K562 (cell line): ENCODE results near the gene HRCT1. TPM values are rescaled to one million over a fixed set of nuclear protein-coding genes. Genes with fewer than 3 reads are reported as not detected.

Experiments used
- ETV6 ChIP-seq, 3 experiments: fragments of 150-350 bp in 1 of 3; sonication (generic) in 1 of 3; formaldehyde crosslinking in 1 of 3; IDR thresholded peaks; 2 replicates each; pipeline versions ENCODE4 v1.6.1 to v1.8.0; 2014 to 2022; ENCODE audit warnings: borderline replicate concordance in 2 of 3, low read depth in 2 of 3, antibody characterized with exemption in 1 of 3, low read length in 1 of 3, mild to moderate bottlenecking in 1 of 3, missing genetic modification reagents in 1 of 3
- GATAD2B ChIP-seq: fragments of 450-650 bp; IDR thresholded peaks from 2 replicates; pipeline ENCODE4 v1.6.1; 2017; ENCODE audit warnings: mild to moderate bottlenecking, borderline replicate concordance
- RB1 ChIP-seq: fragments of 450-650 bp; IDR thresholded peaks from 2 replicates; pipeline ENCODE4 v1.6.1; 2017; ENCODE audit warnings: low read depth, mild to moderate bottlenecking
- SMARCE1 ChIP-seq: fragments of 450-650 bp; IDR thresholded peaks from 2 replicates; pipeline ENCODE4 v1.7.1; 2016; ENCODE audit warnings: mild to moderate bottlenecking
- SMC3 ChIP-seq: conservative IDR thresholded peaks from 2 replicates; pipeline ENCODE4 v1.6.1; 2011; ENCODE audit warnings: low read depth, low read length, improper control_type of control experiment; ENCODE audit not compliant: insufficient read depth
- TEAD4 ChIP-seq, 2 experiments: sonication (generic) in 1 of 2; formaldehyde crosslinking in 1 of 2; IDR thresholded peaks; 2 replicates each; pipeline versions ENCODE4 v1.6.1 to v1.8.0; 2012 to 2022; ENCODE audit warnings: borderline replicate concordance in 1 of 2, inconsistent platforms in 1 of 2, low read length in 1 of 2, mild to moderate bottlenecking in 1 of 2, missing genetic modification reagents in 1 of 2
- TOE1 ChIP-seq, 2 experiments: fragments of 450-650 bp in 1 of 2; sonication (generic) in 1 of 2; formaldehyde crosslinking in 1 of 2; IDR thresholded peaks; 2 replicates each; pipeline versions ENCODE4 v1.7.1 to v1.8.0; 2016 to 2022; ENCODE audit warnings: borderline replicate concordance in 2 of 2, mild to moderate bottlenecking in 2 of 2, antibody characterized with exemption in 1 of 2, inconsistent platforms in 1 of 2, low read depth in 1 of 2, missing genetic modification reagents in 1 of 2, moderate library complexity in 1 of 2
- XRCC4 ChIP-seq: IDR thresholded peaks from one replicate; pipeline ENCODE4 v1.6.1; 2011; ENCODE audit not compliant: insufficient read depth, insufficient read length; ENCODE audit errors: extremely low read depth
- YY1 ChIP-seq, 3 experiments: IDR thresholded peaks; 2 replicates each; pipeline ENCODE4 v1.6.1; 2011; ENCODE audit warnings: low read length in 2 of 3, mild to moderate bottlenecking in 2 of 3, moderate library complexity in 2 of 3, borderline replicate concordance in 1 of 3, control low read depth in 1 of 3, low read depth in 1 of 3; ENCODE audit not compliant: insufficient read depth in 3 of 3, insufficient replicate concordance in 2 of 3, control insufficient read depth in 1 of 3, insufficient read length in 1 of 3; ENCODE audit errors: extremely low read depth in 1 of 3
- polyA plus RNA-seq, 8 experiments: library from polyadenylated mRNA; depleted of rRNA in 4 of 8; stranded (reverse) in 5 of 8; unstranded in 3 of 8; fragments of >200 nt; fragmentation: Nextera tagmentation in 2 of 8; fragmentation: Illumina TruSeq in 1 of 8; extraction: Ambion mirVana in 2 of 8; extraction: Trizol in 1 of 8; gene quantifications; 2 replicates each; pipeline versions ENCODE4 v1.2.1 to v1.2.3, GENCODE V29; 2011 to 2014; ENCODE audit warnings: inconsistent platforms in 1 of 8, missing spikeins in 1 of 8
- total RNA-seq, 7 experiments: library from RNA; depleted of rRNA in 6 of 7; stranded (reverse); fragments of >200 nt in 6 of 7; fragmentation: Illumina TruSeq in 2 of 7; extraction: Trizol in 2 of 7; gene quantifications; 2 replicates each; pipeline versions ENCODE4 v1.2.1 to v1.2.3, GENCODE V29; 2011 to 2021; ENCODE audit warnings: low replicate concordance in 1 of 7
- TF ChIP-seq, protein P1 (sequence below): fragments of 450-650 bp; IDR thresholded peaks from 2 replicates; pipeline ENCODE4 v1.6.1; 2017; ENCODE audit warnings: antibody characterized with exemption, mild to moderate bottlenecking
- TF ChIP-seq, protein P2 (sequence below): IDR thresholded peaks from 2 replicates; pipeline ENCODE4 v1.6.1; 2011; ENCODE audit warnings: borderline replicate concordance, low read depth, mild to moderate bottlenecking, moderate library complexity, low read length; ENCODE audit not compliant: insufficient read depth, poor library complexity, severe bottlenecking
- TF ChIP-seq, protein P3 (sequence below): conservative IDR thresholded peaks from 2 replicates; pipeline ENCODE4 v1.6.1; 2011; ENCODE audit warnings: low read depth, mild to moderate bottlenecking, low read length; ENCODE audit not compliant: control insufficient read depth
- TF ChIP-seq, protein P4 (sequence below), 2 experiments: IDR thresholded peaks; 2 replicates each; pipeline ENCODE4 v1.6.1; 2011; ENCODE audit warnings: borderline replicate concordance in 1 of 2, control low read depth in 1 of 2, low read depth in 1 of 2, low read length in 1 of 2, mild to moderate bottlenecking in 1 of 2, mixed read lengths in 1 of 2, moderate library complexity in 1 of 2; ENCODE audit not compliant: insufficient read depth in 1 of 2, insufficient read length in 1 of 2, poor library complexity in 1 of 2, severe bottlenecking in 1 of 2; ENCODE audit errors: extremely low read depth in 1 of 2

Gene HRCT1
- total and polyA plus RNA-seq, 9 of the 15 experiments (the other 6 are each of a cell fraction or from before 2014, with no cell fraction given): 0.40 TPM; not detected in 8

GRCh38 chr9:35945341-35946018 is 39.5 kb downstream of the HRCT1 start (continued):
- TF ChIP-seq, protein P1, sequence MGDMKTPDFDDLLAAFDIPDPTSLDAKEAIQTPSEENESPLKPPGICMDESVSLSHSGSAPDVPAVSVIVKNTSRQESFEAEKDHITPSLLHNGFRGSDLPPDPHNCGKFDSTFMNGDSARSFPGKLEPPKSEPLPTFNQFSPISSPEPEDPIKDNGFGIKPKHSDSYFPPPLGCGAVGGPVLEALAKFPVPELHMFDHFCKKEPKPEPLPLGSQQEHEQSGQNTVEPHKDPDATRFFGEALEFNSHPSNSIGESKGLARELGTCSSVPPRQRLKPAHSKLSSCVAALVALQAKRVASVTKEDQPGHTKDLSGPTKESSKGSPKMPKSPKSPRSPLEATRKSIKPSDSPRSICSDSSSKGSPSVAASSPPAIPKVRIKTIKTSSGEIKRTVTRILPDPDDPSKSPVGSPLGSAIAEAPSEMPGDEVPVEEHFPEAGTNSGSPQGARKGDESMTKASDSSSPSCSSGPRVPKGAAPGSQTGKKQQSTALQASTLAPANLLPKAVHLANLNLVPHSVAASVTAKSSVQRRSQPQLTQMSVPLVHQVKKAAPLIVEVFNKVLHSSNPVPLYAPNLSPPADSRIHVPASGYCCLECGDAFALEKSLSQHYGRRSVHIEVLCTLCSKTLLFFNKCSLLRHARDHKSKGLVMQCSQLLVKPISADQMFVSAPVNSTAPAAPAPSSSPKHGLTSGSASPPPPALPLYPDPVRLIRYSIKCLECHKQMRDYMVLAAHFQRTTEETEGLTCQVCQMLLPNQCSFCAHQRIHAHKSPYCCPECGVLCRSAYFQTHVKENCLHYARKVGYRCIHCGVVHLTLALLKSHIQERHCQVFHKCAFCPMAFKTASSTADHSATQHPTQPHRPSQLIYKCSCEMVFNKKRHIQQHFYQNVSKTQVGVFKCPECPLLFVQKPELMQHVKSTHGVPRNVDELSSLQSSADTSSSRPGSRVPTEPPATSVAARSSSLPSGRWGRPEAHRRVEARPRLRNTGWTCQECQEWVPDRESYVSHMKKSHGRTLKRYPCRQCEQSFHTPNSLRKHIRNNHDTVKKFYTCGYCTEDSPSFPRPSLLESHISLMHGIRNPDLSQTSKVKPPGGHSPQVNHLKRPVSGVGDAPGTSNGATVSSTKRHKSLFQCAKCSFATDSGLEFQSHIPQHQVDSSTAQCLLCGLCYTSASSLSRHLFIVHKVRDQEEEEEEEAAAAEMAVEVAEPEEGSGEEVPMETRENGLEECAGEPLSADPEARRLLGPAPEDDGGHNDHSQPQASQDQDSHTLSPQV: peak; percentile 67
- TF ChIP-seq TEAD4 (IDR thresholded peaks at IDR 0.05; ENCODE audit: low read length) (0 out of 2 replicates have a peak, but pooled peaks have one; percentile 11), TEAD4 (CRISPR knock-in tag; IDR thresholded peaks at IDR 0.05; ENCODE audit: borderline replicate concordance) (no peak), TOE1 (IDR thresholded peaks at IDR 0.05; ENCODE audit: borderline replicate concordance) (0 out of 2 replicates have a peak, but pooled peaks have one; percentile 35), TOE1 (CRISPR knock-in tag; IDR thresholded peaks at IDR 0.05; ENCODE audit: borderline replicate concordance, low read depth) (no peak), SMARCE1 (peak; percentile 25; the same call in 1 of the 2 replicates), ETV6 (IDR thresholded peaks at IDR 0.05; ENCODE audit: borderline replicate concordance in 1 of 2, low read depth in 2 of 2, low read length in 1 of 2) (peak; percentile 89 to 92), ETV6 (CRISPR knock-in tag; IDR thresholded peaks at IDR 0.05; ENCODE audit: borderline replicate concordance) (no peak), GATAD2B (peak; percentile 19; the same call in 1 of the 2 replicates), XRCC4 (no peak), YY1 (IDR thresholded peaks at IDR 0.05; ENCODE audit: borderline replicate concordance in 1 of 3, control insufficient read depth in 1 of 3, extremely low read depth in 1 of 3, insufficient read depth in 3 of 3, insufficient read length in 1 of 3, insufficient replicate concordance in 2 of 3, low read depth in 1 of 3, low read length in 2 of 3) (peak in 1 of 3 experiments; percentile 38), RB1 (peak; percentile 29; the same call in 1 of the 2 replicates), SMC3 (peak; percentile 66)
- TF ChIP-seq, protein P2, sequence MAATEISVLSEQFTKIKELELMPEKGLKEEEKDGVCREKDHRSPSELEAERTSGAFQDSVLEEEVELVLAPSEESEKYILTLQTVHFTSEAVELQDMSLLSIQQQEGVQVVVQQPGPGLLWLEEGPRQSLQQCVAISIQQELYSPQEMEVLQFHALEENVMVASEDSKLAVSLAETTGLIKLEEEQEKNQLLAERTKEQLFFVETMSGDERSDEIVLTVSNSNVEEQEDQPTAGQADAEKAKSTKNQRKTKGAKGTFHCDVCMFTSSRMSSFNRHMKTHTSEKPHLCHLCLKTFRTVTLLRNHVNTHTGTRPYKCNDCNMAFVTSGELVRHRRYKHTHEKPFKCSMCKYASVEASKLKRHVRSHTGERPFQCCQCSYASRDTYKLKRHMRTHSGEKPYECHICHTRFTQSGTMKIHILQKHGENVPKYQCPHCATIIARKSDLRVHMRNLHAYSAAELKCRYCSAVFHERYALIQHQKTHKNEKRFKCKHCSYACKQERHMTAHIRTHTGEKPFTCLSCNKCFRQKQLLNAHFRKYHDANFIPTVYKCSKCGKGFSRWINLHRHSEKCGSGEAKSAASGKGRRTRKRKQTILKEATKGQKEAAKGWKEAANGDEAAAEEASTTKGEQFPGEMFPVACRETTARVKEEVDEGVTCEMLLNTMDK: peak; percentile 10
- TF ChIP-seq, protein P3, sequence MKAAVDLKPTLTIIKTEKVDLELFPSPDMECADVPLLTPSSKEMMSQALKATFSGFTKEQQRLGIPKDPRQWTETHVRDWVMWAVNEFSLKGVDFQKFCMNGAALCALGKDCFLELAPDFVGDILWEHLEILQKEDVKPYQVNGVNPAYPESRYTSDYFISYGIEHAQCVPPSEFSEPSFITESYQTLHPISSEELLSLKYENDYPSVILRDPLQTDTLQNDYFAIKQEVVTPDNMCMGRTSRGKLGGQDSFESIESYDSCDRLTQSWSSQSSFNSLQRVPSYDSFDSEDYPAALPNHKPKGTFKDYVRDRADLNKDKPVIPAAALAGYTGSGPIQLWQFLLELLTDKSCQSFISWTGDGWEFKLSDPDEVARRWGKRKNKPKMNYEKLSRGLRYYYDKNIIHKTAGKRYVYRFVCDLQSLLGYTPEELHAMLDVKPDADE: no peak
- TF ChIP-seq, protein P4, sequence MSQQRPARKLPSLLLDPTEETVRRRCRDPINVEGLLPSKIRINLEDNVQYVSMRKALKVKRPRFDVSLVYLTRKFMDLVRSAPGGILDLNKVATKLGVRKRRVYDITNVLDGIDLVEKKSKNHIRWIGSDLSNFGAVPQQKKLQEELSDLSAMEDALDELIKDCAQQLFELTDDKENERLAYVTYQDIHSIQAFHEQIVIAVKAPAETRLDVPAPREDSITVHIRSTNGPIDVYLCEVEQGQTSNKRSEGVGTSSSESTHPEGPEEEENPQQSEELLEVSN (IDR thresholded peaks at IDR 0.05; ENCODE audit: borderline replicate concordance in 1 of 2, extremely low read depth in 1 of 2, insufficient read depth in 1 of 2, insufficient read length in 1 of 2, low read depth in 1 of 2, low read length in 1 of 2, poor library complexity in 1 of 2, severe bottlenecking in 1 of 2): peak in 1 of 2 experiments; percentile 35
